Bronchial epithelial cell (primary cell): ENCODE measurements around the gene UBR1. TPM values are rescaled to one million over a fixed set of nuclear protein-coding genes. Genes with fewer than 3 reads are reported as not detected.

Experiments
- DNase-seq: peaks from one replicate; pipeline ENCODE4 v3.0.0-alpha.2; 2010; ENCODE audit warnings: low read depth
- FAIRE-seq: peaks from 2 replicates; lab custom pipeline; 2011; peaks lifted over from hg19 to GRCh38; lab: Jason Lieb, UNC
- H3K27me3 ChIP-seq: 2 replicates; pipeline ENCODE4 v1.5.1; 2011; ENCODE audit warnings: low read length; ENCODE audit not compliant: control insufficient read depth, insufficient read depth
- H3K36me3 ChIP-seq: 2 replicates; pipeline ENCODE4 v1.5.1; 2011; ENCODE audit warnings: low read length; ENCODE audit not compliant: control insufficient read depth, insufficient read depth
- H3K4me3 ChIP-seq: 2 replicates; pipeline ENCODE4 v1.5.1; 2011; ENCODE audit warnings: mild to moderate bottlenecking, low read depth, low read length, control low read depth
- CTCF ChIP-seq: IDR thresholded peaks from 2 replicates; pipeline ENCODE4 v1.5.1; 2011; ENCODE audit warnings: mild to moderate bottlenecking, moderate library complexity, low read length, control low read depth, inconsistent platforms; ENCODE audit not compliant: insufficient read depth, severe bottlenecking
- total RNA-seq: library from RNA; depleted of rRNA; stranded (reverse); fragments of >200 nt; gene quantifications from 2 replicates; pipeline ENCODE4 v1.2.1, GENCODE V29; 2014

The UBR1 gene
- total RNA-seq, 1 donor from 2014 or later: 18.4 TPM

- no peak for DNase-seq
- Histone ChIP-seq H3K4me3 (no peak overlapping the region), H3K36me3 (peaks cover 2% of the 10 kb centered on the region), H3K27me3 (no peaks in the 10 kb centered on the region)
- FAIRE-seq: no peak
- no peak for TF ChIP-seq CTCF
Measured at GRCh38 chr15:42940527-42940926, 165.3 kb downstream of the UBR1 start.

- peak; percentile 23 for FAIRE-seq
- Histone ChIP-seq H3K27me3 (no peaks in the 10 kb centered on the region), H3K4me3 (no peak overlapping the region), H3K36me3 (no peaks in the 10 kb centered on the region)
- TF ChIP-seq CTCF: no peak
- no peak for DNase-seq
Measured at GRCh38 chr15:42939841-42940240, 166.0 kb downstream of the UBR1 start.

GRCh38 chr15:42937143-42937542, 168.7 kb downstream of the UBR1 start:
- Histone ChIP-seq H3K27me3 (no peaks in the 10 kb centered on the region), H3K36me3 (no peaks in the 10 kb centered on the region), H3K4me3 (no peak overlapping the region)
- no peak for TF ChIP-seq CTCF
- no peak for DNase-seq
- FAIRE-seq: no peak

- Histone ChIP-seq H3K36me3 (no peaks in the 10 kb centered on the region), H3K27me3 (no peaks in the 10 kb centered on the region), H3K4me3 (no peak overlapping the region)
- no peak for FAIRE-seq
- DNase-seq: no peak
- no peak for TF ChIP-seq CTCF
Measured at GRCh38 chr15:42933886-42934667, 171.8 kb downstream of the UBR1 start.

- FAIRE-seq: no peak
- H3K36me3 ChIP-seq: no peaks in the 10 kb centered on the region
Measured at GRCh38 chr15:42932833-42933515, 172.9 kb downstream of the UBR1 start.

More at GRCh38 chr15:42932833-42933515, 172.9 kb downstream of the UBR1 start:
- TF ChIP-seq CTCF: no peak
- H3K4me3 ChIP-seq: no peak overlapping the region
- no peaks in the 10 kb centered on the region for H3K27me3 ChIP-seq
- peak; percentile 79 for DNase-seq
